T-helper 1 cell treated with Interleukin-12 subunit alpha and Interleukin-12 subunit beta and Interleukin-4 antibody, amounts not matched to agents 30 ng/mL and 1 ng/mL, for 36 hours (primary cell): ENCODE measurements around the gene LRRK1. TPM values are rescaled to one million over a fixed set of nuclear protein-coding genes. Genes with fewer than 3 reads are reported as not detected.

Experiments
- intact Hi-C: fragments of 100-400 bp; cut with micrococcal nuclease; formaldehyde crosslinking; loops from one replicate; pipeline ENCODE4 v1.15.1; 2024
- total RNA-seq: library from RNA; stranded (reverse); gene quantifications from 2 replicates; pipeline ENCODE4 v1.2.3, GENCODE V29; 2022

The LRRK1 gene
- total RNA-seq, 1 donor from 2014 or later = 0.86 TPM

DNA sequence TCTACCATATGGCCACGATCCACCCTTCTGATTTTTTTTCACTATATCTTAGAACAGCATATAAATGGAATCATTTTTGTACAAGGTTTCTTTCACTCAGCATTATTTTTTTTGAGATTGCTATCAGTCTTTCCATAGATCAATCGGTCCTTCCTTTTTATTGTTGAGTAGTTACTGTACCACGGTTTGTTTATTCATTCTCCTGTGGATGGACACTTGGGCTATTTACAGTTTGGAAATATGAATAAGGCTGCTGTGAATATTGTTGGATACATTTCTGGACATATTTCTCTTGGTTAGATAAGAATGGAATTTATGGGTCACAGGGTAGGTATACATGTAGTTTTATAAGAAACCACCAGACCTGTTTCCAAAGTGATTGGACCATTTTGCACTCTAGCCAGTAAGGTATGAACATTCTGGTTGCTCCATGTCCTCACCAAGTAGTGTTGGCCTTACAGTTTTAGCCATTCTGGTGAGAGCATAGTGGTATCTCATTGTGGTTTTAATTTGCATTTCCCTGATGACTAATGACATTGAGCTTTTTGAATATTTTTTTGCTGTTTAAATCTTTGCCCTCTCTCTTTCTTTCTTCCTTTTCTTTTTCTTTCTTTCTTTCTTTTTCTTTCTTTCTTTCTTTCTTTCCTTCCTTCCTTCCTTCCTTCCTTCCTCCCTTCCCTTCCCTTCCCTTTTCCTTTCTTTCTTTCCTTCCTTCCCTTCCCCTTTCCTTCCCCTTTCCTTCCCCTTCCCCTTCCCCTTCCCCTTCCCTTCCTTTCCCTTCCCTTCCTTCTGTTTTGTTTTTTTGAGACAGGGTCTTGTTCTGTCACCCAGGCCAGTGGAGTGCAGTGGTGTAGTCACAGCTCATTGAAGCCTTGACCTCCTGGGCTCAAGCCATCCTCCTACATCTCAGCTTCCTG, 49.2 kb downstream of the LRRK1 start:
- intact Hi-C loops = no loop called here

DNA sequence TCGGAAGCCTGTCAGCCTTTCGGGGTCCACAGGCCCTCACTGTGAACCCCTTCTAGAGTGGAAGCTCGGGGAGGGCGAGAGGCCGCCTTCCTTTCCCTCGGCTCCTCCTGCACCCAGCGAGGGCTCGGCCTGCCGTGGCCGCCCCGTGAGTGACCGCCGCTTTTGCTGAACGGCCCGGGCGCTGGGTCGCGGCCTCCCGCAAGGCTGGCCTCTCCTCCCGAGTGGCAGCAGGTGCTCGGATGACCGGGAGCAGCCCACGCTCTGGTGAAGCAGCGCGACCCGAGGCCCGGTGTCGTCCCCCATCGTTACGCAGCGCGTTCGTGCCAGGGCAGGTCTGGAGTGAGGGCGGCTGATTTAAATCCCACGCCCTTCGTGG, 53.8 kb downstream of the LRRK1 start:
- intact Hi-C loops = no loop called here

GRCh38 chr15:100973351-100974111, 54.4 kb downstream of the LRRK1 start:
- intact Hi-C loops = no loop called here

GRCh38 chr15:100975043-100975442, 55.9 kb downstream of the LRRK1 start:
- intact Hi-C loops = no loop called here

DNA sequence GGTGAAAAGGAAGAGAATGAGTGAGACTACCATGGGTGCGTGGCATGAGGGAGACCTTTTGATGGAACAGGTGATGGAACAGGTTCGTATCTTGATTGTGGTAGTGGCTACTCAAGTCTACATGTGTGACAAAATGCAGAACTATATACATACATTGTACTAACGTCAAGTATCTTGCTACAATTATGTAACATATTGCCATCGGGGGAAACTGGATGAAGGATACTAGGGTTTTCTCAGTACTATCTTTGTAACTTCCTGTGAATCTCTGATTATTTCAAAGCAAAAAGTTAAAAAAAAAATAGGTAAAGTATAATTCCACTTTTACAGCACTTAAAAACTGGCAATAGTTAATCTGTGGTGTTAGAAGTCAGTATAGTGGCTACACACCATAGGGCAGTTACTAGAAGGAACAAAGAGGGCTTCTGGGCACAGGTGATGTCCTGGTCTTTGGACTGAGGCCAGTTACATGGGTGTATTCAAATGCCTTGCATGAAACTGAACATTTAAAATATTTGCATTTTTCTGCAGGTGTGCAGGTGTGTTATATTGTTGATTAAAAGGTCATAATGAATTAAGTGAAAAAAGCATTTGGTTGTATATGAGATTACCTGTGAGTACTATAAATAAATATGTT, 61.4 kb downstream of the LRRK1 start:
- intact Hi-C loops = no loop called here

DNA sequence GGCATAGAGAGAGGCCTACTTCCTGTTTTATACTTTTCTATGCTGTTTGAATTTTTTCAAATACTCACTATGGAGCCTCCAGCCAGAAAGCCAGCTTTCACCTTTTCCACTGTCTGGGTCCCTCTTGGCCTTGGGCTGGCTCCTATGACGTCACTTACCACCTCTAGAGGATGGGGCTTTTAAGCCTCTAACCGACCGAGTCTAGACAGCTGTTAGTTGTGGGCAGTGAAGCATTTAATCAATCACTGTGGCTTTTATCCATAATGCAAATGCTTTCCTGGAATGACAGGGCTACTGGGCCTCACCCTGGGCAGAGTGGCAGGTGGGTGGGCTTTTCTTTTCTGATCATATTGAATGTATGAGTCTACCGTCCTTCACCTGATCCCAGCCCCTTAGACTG, 61.9 kb downstream of the LRRK1 start:
- intact Hi-C loops = no loop called here

GRCh38 chr15:100983221-100983620, 64.1 kb downstream of the LRRK1 start:
- intact Hi-C loops = no loop called here

DNA sequence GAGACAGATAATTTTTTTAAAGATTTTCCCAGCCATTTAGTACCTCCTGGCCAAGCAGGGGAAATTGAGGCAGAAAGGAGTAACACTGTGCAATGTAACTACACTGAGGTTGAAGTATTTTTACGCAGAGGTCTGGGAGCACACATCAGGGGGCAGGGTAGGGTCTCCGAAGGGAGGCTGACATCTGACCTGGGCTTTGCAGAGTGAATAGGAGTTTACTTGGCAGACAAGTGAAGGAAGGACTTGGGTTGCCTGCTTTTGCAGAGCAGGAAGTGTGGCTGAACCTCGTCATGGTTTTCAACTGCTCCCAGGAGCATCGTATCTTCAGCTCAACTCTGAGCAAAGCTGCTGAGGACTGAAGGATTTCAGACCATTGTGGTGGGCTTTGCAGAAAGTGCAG, 66.2 kb downstream of the LRRK1 start:
- intact Hi-C loops = no loop called here

- intact Hi-C loops = no loop called here
Observed at GRCh38 chr15:100986158-100986896, 67.2 kb downstream of the LRRK1 start.

- intact Hi-C loops = no loop called here
Observed at GRCh38 chr15:100987143-100987542, 68.0 kb downstream of the LRRK1 start.

- intact Hi-C loops = no loop called here
Observed at GRCh38 chr15:100988297-100988696, 69.1 kb downstream of the LRRK1 start.

DNA sequence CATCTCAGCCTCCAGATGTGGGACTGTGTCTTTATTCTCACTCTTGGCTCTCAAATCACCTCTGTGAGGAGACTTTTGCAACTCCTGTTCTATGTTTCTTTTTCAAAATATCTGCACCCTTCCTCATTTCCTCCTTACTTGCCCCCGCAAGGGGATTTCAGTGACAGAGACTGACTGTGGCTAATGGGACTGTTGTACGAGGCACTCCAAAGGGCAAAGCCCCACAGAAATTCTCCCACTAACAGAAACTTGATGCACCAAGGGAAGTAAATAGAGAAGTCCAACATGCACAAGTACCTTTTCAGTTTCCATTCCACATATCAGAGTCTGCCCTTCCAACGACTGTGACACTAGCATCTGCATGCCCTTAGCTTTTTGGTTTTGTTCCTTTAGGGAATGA, 69.7 kb downstream of the LRRK1 start:
- intact Hi-C loops = no loop called here

DNA sequence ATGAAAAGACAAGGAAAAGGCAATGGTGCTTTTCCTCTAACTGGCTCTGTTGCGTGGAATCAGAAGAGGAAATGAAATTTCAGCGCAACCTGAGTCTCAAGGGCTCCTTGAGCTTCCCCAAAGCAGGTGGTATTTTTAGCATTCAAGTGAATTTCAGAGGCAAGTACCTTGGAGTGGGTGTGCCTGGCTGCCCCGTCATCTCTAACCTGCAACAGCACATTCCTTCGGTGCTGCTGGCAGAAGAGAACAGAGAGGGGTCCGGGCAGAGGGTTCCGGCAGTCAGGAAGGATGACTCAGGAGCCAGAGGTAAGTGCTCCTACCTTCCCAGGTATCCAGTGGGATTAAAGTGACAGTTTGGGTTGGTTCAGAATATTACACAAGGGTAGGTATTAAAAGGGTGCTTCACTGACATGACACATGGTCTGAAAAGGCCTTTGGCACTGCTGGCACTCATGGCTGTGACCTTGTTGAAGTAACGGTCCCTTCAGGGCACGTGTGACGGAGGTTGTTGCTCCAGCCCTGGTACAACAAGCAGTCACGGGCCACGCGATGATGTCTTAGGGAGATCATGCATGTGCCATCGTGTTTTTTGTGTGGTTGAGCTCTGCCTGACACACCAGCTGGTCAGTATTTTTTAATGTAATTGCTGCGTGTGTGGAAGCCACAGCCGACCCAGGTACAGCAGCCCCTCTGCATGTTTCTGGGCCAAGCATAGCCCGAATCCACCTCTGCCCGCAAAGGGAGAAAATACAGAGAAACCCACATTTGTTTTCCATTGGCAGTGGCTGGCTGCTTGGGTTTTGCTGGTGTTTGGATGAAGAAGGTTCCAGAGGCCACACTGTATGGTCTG, 75.7 kb downstream of the LRRK1 start:
- intact Hi-C loops = no loop called here

- intact Hi-C loops = no loop called here
Observed at GRCh38 chr15:100995471-100996430, 76.6 kb downstream of the LRRK1 start.

DNA sequence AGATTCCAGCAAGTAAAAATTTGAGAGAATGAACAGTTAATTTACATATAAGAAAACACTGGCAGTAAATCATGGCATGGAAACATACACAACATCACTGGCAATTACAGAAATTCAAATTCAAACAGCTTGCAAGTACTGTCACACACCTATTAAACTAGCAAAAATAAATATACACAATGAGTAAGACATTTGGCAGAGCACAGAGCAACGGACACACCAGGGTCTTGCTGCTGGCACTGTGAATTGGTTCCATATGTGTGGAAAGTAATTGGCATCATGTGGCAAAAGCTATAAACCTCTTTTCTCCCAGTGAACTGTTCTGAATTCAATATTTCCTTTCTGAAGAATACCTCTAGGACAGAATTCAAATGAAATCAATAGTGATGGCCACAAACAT, 78.3 kb downstream of the LRRK1 start:
- intact Hi-C loops = no loop called here

DNA sequence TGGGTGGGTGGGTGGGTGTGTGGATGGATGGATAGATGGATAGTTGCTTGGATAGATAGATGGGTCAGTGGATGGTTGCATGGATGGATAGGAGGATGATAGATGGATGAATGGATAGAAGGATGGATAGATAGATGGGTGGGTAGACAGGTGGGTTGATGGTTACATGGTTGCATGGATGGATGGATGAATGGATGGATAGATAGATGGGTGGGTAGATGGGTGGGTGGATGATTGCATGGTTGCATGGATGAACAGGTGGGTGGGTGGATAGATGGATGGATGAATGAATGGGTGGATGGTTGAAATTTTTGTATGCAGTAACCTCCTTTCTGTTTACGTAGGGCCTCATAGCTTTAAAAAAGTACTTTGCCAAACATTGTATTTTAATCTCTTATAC, 79.5 kb downstream of the LRRK1 start:
- intact Hi-C loops = no loop called here

GRCh38 chr15:100999369-100999768, 80.2 kb downstream of the LRRK1 start:
- intact Hi-C loops = no loop called here

GRCh38 chr15:101000271-101000681, 81.1 kb downstream of the LRRK1 start:
- intact Hi-C loops = loop anchor here (10.0 kb wide), 1 partner anchor 1725 kb away; no protein-coding TSS in a partner anchor

DNA sequence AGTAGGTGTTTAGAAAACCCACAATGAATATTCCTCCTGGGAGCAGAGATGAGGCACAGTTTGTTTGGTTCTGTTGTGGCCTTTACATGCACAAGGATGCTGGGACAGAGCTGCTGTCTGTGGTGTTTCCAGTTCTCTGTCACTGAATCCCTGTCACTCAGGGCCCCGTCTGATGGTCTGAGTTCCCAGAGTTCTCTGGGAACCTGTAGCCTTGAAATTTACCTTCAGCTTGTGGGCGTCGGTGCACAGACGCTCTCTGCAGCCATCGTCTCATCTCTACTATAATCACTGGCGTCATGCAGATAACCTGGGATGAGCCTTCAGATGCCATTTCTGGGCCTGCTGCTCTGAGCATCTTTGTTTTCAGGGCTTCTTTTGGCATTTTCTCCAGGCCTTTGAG, 81.9 kb downstream of the LRRK1 start:
- intact Hi-C loops = loop anchor here (10.0 kb wide), 1 partner anchor 1726 kb away; no protein-coding TSS in a partner anchor
